CD14-positive monocyte (primary cell): Measurements from ENCODE around the gene EXOC4. TPM values are rescaled to one million over a fixed set of nuclear protein-coding genes. Genes with fewer than 3 reads are reported as not detected.

ENCODE experiments used
- DNase-seq, 3 donors: peaks; one replicate each; pipeline ENCODE4 v3.0.0-alpha.2; 2011 to 2022
- H2AFZ ChIP-seq: 2 replicates; pipeline ENCODE4 v1.6.0; 2012; ENCODE audit warnings: mild to moderate bottlenecking, low read depth, low read length, inconsistent platforms; ENCODE audit not compliant: insufficient read depth, poor library complexity, severe bottlenecking
- H3K27ac ChIP-seq, 2 donors: 1 replicate in 1 of 2; 2 replicates in 1 of 2; pipeline ENCODE4 v1.5.1; 2012 to 2013; ENCODE audit warnings: low read length in 2 of 2, control low read depth in 1 of 2, inconsistent platforms in 1 of 2, low read depth in 1 of 2, mild to moderate bottlenecking in 1 of 2
- H3K27me3 ChIP-seq, 2 donors: one replicate each; pipeline versions ENCODE4 v1.6.0 to v1.6.1; 2011 to 2013; ENCODE audit warnings: low read length in 2 of 2; ENCODE audit not compliant: control insufficient read depth in 2 of 2, insufficient read depth in 2 of 2
- H3K36me3 ChIP-seq, 2 donors: replicated peaks in 1 of 2; 1 replicate in 1 of 2; 2 replicates in 1 of 2; pipeline versions ENCODE4 v1.5.1 to v1.6.1; 2012 to 2013; ENCODE audit warnings: low read length in 2 of 2, control low read depth in 1 of 2, inconsistent platforms in 1 of 2, mild to moderate bottlenecking in 1 of 2; ENCODE audit not compliant: insufficient read depth in 2 of 2, control insufficient read depth in 1 of 2
- H3K4me1 ChIP-seq, 2 donors: 1 replicate in 1 of 2; 2 replicates in 1 of 2; pipeline versions ENCODE4 v1.5.1 to v1.6.1; 2012 to 2013; ENCODE audit warnings: low read length in 2 of 2, control low read depth in 1 of 2, inconsistent platforms in 1 of 2, mild to moderate bottlenecking in 1 of 2, moderate library complexity in 1 of 2; ENCODE audit not compliant: insufficient read depth in 2 of 2, control insufficient read depth in 1 of 2
- H3K4me2 ChIP-seq: replicated peaks from 2 replicates; pipeline ENCODE3; 2012; ENCODE audit warnings: low read length, moderate library complexity, mild to moderate bottlenecking; ENCODE audit not compliant: poor library complexity, severe bottlenecking; ENCODE audit errors: extremely low read depth
- H3K4me3 ChIP-seq, 3 experiments: fragments of 200-600 bp in 1 of 3; sonication (generic) in 1 of 3; replicated peaks in 1 of 3; 1 replicate in 2 of 3; 2 replicates in 1 of 3; pipeline ENCODE4 v1.5.1; 2011 to 2013; ENCODE audit warnings: low read length in 3 of 3, mild to moderate bottlenecking in 3 of 3, control low read depth in 2 of 3, low read depth in 2 of 3, inconsistent platforms in 1 of 3, moderate library complexity in 1 of 3
- H3K79me2 ChIP-seq: 2 replicates; pipeline ENCODE4 v1.6.0; 2012; ENCODE audit warnings: mild to moderate bottlenecking, control low read depth, inconsistent platforms, low read length, moderate library complexity; ENCODE audit not compliant: insufficient read depth
- H3K9ac ChIP-seq: 2 replicates; pipeline ENCODE4 v1.6.0; 2017; ENCODE audit warnings: low read length, mild to moderate bottlenecking; ENCODE audit not compliant: insufficient read depth, poor library complexity, severe bottlenecking
- H3K9me3 ChIP-seq, 2 donors: replicated peaks in 1 of 2; 1 replicate in 1 of 2; 2 replicates in 1 of 2; pipeline versions ENCODE4 v1.5.1 to v1.6.1; 2012 to 2013; ENCODE audit warnings: low read length in 2 of 2, control low read depth in 1 of 2; ENCODE audit not compliant: control insufficient read depth in 1 of 2, insufficient read depth in 1 of 2
- H4K20me1 ChIP-seq: 2 replicates; pipeline ENCODE4 v1.6.0; 2012; ENCODE audit warnings: mild to moderate bottlenecking, low read length, control low read depth, moderate library complexity; ENCODE audit not compliant: insufficient read depth
- H3K27ac Mint-ChIP-seq, 7 donors: one replicate each; pipeline ENCODE4 v1.8.0; 2020; ENCODE audit warnings: mild to moderate bottlenecking in 7 of 7, mixed read lengths in 7 of 7, moderate library complexity in 6 of 7, inconsistent platforms in 2 of 7
- H3K27me3 Mint-ChIP-seq, 3 donors: one replicate each; pipeline ENCODE4 v1.8.0; 2021 to 2022; ENCODE audit warnings: low read depth in 3 of 3, mild to moderate bottlenecking in 3 of 3, mixed read lengths in 3 of 3, moderate library complexity in 3 of 3, inconsistent platforms in 1 of 3
- H3K36me3 Mint-ChIP-seq, 2 donors: one replicate each; pipeline ENCODE4 v1.8.0; 2020; ENCODE audit warnings: mixed read lengths in 2 of 2, inconsistent platforms in 1 of 2, mild to moderate bottlenecking in 1 of 2
- H3K4me1 Mint-ChIP-seq: one replicate; pipeline ENCODE4 v1.8.0; 2020; ENCODE audit warnings: mild to moderate bottlenecking, mixed read lengths
- H3K4me3 Mint-ChIP-seq, 2 donors: one replicate each; pipeline ENCODE4 v1.8.0; 2020; ENCODE audit warnings: mild to moderate bottlenecking in 2 of 2, mixed read lengths in 2 of 2, moderate library complexity in 1 of 2
- H3K9me3 Mint-ChIP-seq, 7 donors: one replicate each; pipeline ENCODE4 v1.8.0; 2020 to 2022; ENCODE audit warnings: mixed read lengths in 7 of 7, mild to moderate bottlenecking in 6 of 7, moderate library complexity in 6 of 7, inconsistent platforms in 2 of 7
- CTCF ChIP-seq: fragments of 200-600 bp; IDR thresholded peaks from one replicate; pipeline ENCODE4 v1.8.0; 2022; ENCODE audit warnings: antibody characterized with exemption, mild to moderate bottlenecking
- WGBS: methylation state at CpG from one replicate; pipeline ENCODE4 v1.1.5; 2013; ENCODE audit warnings: missing lambda C conversion rate; ENCODE audit not compliant: insufficient coverage; 5-methylcytosine and 5-hydroxymethylcytosine counted together
- intact Hi-C, 2 donors: fragments of 100-400 bp; cut with micrococcal nuclease; formaldehyde crosslinking; loops; one replicate each; pipeline versions ENCODE4 v1.15.0 to v1.15.1; 2023
- polyA plus RNA-seq, 3 donors: library from polyadenylated mRNA; depleted of rRNA in 1 of 3; unstranded in 2 of 3; stranded (reverse) in 1 of 3; fragments of 300-500 nt in 2 of 3; fragments of >200 nt in 1 of 3; fragmentation: Illumina TruSeq in 2 of 3; gene quantifications; 1 replicate in 2 of 3; 2 replicates in 1 of 3; pipeline ENCODE4 v1.2.3, GENCODE V29; 2012 to 2021

The EXOC4 gene
- polyA plus RNA-seq, 3 donors: 20.6 to 22.3 (median 22.3) TPM

- Histone ChIP-seq H3K27me3 (no peaks in the 10 kb centered on the region), H3K4me3 (no peak overlapping the region), H3K36me3 (no peaks in the 10 kb centered on the region), H3K4me2 (no peak overlapping the region), H2AFZ (no peak overlapping the region), H3K9ac (no peak overlapping the region), H3K79me2 (no peaks in the 10 kb centered on the region), H4K20me1 (no peaks in the 10 kb centered on the region), H3K27ac (no peak overlapping the region), H3K9me3 (peaks cover 0 to 5% of the 10 kb centered on the region in 2 donors), H3K4me1 (no peaks in the 10 kb centered on the region)
- intact Hi-C loops: no loop called here
- no peak overlapping the region for H3K4me3 Mint-ChIP-seq
- peaks cover 6 to 11% of the 10 kb centered on the region in 2 donors for H3K36me3 Mint-ChIP-seq
- no CpG with 5 or more reads among the region's 5 CpGs for WGBS
- H3K4me1 Mint-ChIP-seq: no peaks in the 10 kb centered on the region
- TF ChIP-seq CTCF: no peak
- peaks cover 7 to 12% (median 10%) of the 10 kb centered on the region in 7 donors for H3K9me3 Mint-ChIP-seq
- H3K27ac Mint-ChIP-seq: no peak overlapping the region
- no peak for DNase-seq
- H3K27me3 Mint-ChIP-seq: no peaks in the 10 kb centered on the region
These were observed 529.6 kb downstream of the EXOC4 start for GRCh38 chr7:133782470-133782869.

- H3K27me3 ChIP-seq: no peaks in the 10 kb centered on the region
- no peak overlapping the region for H2AFZ ChIP-seq
- no peak for DNase-seq
- no peaks in the 10 kb centered on the region for H3K36me3 ChIP-seq
- H3K4me2 ChIP-seq: no peak overlapping the region
- Mint-ChIP-seq H3K9me3 (peaks cover 6 to 9% (median 8%) of the 10 kb centered on the region in 7 donors), H3K27me3 (no peaks in the 10 kb centered on the region), H3K27ac (no peak overlapping the region), H3K4me1 (no peaks in the 10 kb centered on the region), H3K4me3 (no peak overlapping the region), H3K36me3 (peaks cover 3 to 10% of the 10 kb centered on the region in 2 donors)
- H3K9me3 ChIP-seq: peaks cover 0 to 5% of the 10 kb centered on the region in 2 donors
- H3K27ac ChIP-seq: no peak overlapping the region
- no peaks in the 10 kb centered on the region for H4K20me1 ChIP-seq
- H3K4me3 ChIP-seq: no peak overlapping the region
- intact Hi-C loops: no loop called here
- WGBS: no CpG with 5 or more reads among the region's 2 CpGs
- H3K9ac ChIP-seq: no peak overlapping the region
- H3K4me1 ChIP-seq: no peaks in the 10 kb centered on the region
- no peak for TF ChIP-seq CTCF
- no peaks in the 10 kb centered on the region for H3K79me2 ChIP-seq
These were observed 530.4 kb downstream of the EXOC4 start for GRCh38 chr7:133783276-133783675.
